Sigmoid colon (tissue), 7 donors: ENCODE results near the gene CACNA1D. TPM values are rescaled to one million over a fixed set of nuclear protein-coding genes. Genes with fewer than 3 reads are reported as not detected.
"Not testable (repeated sequence)": the region's sequence is repeated elsewhere in the genome, so short reads cannot be mapped to it uniquely, and the experiment has no call there.

Experiments
- DNase-seq: peaks from one replicate; pipeline ENCODE4 v3.0.0-alpha.2; 2019
- H3K27ac ChIP-seq, 4 donors: fragments of 200-600 bp; sonication (generic); one replicate each; pipeline ENCODE4 v1.5.1; 2016 to 2019; ENCODE audit warnings: mild to moderate bottlenecking in 1 of 4
- H3K27me3 ChIP-seq, 3 donors: fragments of 200-600 bp; sonication (generic); one replicate each; pipeline ENCODE4 v1.5.1; 2019; ENCODE audit warnings: mild to moderate bottlenecking in 1 of 3
- H3K36me3 ChIP-seq, 4 donors: fragments of 200-600 bp; sonication (generic); one replicate each; pipeline ENCODE4 v1.5.1; 2016 to 2019
- H3K4me1 ChIP-seq, 4 donors: fragments of 200-600 bp; sonication (generic); one replicate each; pipeline ENCODE4 v1.5.1; 2017 to 2019
- H3K4me3 ChIP-seq, 4 donors: fragments of 200-600 bp; sonication (generic); one replicate each; pipeline ENCODE4 v1.5.1; 2017 to 2019; ENCODE audit warnings: mild to moderate bottlenecking in 2 of 4, moderate library complexity in 1 of 4
- H3K9me3 ChIP-seq, 4 donors: fragments of 200-600 bp in 3 of 4; sonication (generic) in 3 of 4; one replicate each; pipeline versions ENCODE4 v1.5.1 to v1.6.1; 2013 to 2019
- CTCF ChIP-seq, 4 experiments: fragments of 450-650 bp in 3 of 4; fragments of 200-600 bp in 1 of 4; IDR thresholded peaks; one replicate each; pipeline ENCODE4 v1.5.1; 2016 to 2019; ENCODE audit warnings: antibody characterized with exemption in 4 of 4, mild to moderate bottlenecking in 3 of 4, moderate library complexity in 2 of 4
- EP300 ChIP-seq, 4 donors: sonication (generic); formaldehyde crosslinking; IDR thresholded peaks; one replicate each; pipeline ENCODE4 v1.6.1; 2017; ENCODE audit warnings: antibody characterized with exemption in 4 of 4
- POLR2A ChIP-seq, 2 donors: fragments of 450-650 bp; IDR thresholded peaks; one replicate each; pipeline ENCODE4 v1.6.1; 2016; ENCODE audit warnings: antibody characterized with exemption in 2 of 2, mild to moderate bottlenecking in 2 of 2, moderate library complexity in 2 of 2
- POLR2AphosphoS5 ChIP-seq, 4 donors: sonication (generic); formaldehyde crosslinking; IDR thresholded peaks; one replicate each; pipeline ENCODE4 v1.6.1; 2017; ENCODE audit warnings: antibody characterized with exemption in 4 of 4
- WGBS, 2 donors: extraction: QIAGEN DNeasy Blood & Tissue Kit; methylation state at CpG; one replicate each; pipeline ENCODE4 v1.1.7; 2013; 5-methylcytosine and 5-hydroxymethylcytosine counted together
- intact Hi-C: fragments of 100-400 bp; cut with DNase I; formaldehyde crosslinking; loops from one replicate; pipeline ENCODE4 v1.15.1; 2023
- polyA plus RNA-seq, 3 donors: library from polyadenylated mRNA; stranded (reverse); fragments of 200-250 nt; gene quantifications; one replicate each; pipeline ENCODE4 v1.2.3, GENCODE V29; 2013
- total RNA-seq, 4 donors: library from RNA; depleted of rRNA; stranded (reverse); fragments of >200 nt; gene quantifications; one replicate each; pipeline ENCODE4 v1.1.0, GENCODE V29; 2016
- donor health status: healthy with polysubstance abuse.
- donor health status: Bipolar disorder and iron deficiency.
- donor health status: healthy.

Gene CACNA1D
- total and polyA plus RNA-seq, 7 donors, result 1.2 to 9.7 (median 4.8) TPM

- 80 to 86% methylated on average over 4 of the region's 4 CpGs for WGBS, 2 donors
- Histone ChIP-seq H3K36me3 (no peaks in the 10 kb centered on the region), H3K27me3 (no peaks in the 10 kb centered on the region), H3K9me3 (no peaks in the 10 kb centered on the region), H3K4me1 (no peaks in the 10 kb centered on the region), H3K27ac (no peak overlapping the region), H3K4me3 (no peak overlapping the region)
- intact Hi-C loops, result no loop called here
- TF ChIP-seq POLR2A (IDR thresholded peaks at IDR 0.05), result no peak
- no peak for TF ChIP-seq POLR2AphosphoS5 (IDR thresholded peaks at IDR 0.05)
- TF ChIP-seq EP300 (IDR thresholded peaks at IDR 0.05), result no peak
- no peak for TF ChIP-seq CTCF (IDR thresholded peaks at IDR 0.05)
- no peak for DNase-seq
Measured at GRCh38 chr3:53571264-53571663, 76.9 kb downstream of the CACNA1D start.

GRCh38 chr3:53572184-53572583 lies 77.8 kb downstream of the CACNA1D start:
- H3K9me3 ChIP-seq, DNase-seq, H3K27me3 ChIP-seq, H3K4me1 ChIP-seq, H3K36me3 ChIP-seq, intact Hi-C loops, H3K4me3 ChIP-seq, H3K27ac ChIP-seq: not testable (repeated sequence)
- 93 to 95% methylated on average over 4 of the region's 4 CpGs for WGBS, 2 donors

DNA sequence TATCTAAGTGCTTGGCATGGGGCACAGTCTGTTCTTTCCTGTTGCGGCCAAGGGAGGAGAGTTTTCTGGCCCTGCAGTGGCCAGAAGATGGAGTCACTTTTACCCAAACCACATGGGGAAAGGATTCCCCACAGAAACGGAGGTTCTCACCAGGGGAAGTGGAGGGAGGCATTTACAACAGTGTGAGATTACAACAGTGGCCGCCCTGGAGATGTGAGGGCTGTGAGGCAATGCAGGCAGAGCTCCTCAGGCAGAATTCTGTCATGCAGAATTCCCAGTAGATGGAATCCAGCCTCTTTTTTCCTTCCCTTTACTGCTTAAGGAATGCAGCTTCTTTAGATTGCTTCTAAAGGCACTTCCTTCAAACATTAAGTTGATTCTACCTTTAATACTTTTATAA lies 83.1 kb downstream of the CACNA1D start:
- no peak for DNase-seq
- H3K27ac ChIP-seq, result peak overlapping the region in 1 of 4 donors; percentile 19
- no peaks in the 10 kb centered on the region for H3K9me3 ChIP-seq
- no peak overlapping the region for H3K4me3 ChIP-seq
- H3K4me1 ChIP-seq, result peaks cover 0 to 13% (median 9%) of the 10 kb centered on the region in 4 donors
- no peaks in the 10 kb centered on the region for H3K36me3 ChIP-seq
- no peaks in the 10 kb centered on the region for H3K27me3 ChIP-seq
- TF ChIP-seq POLR2A (IDR thresholded peaks at IDR 0.05) (no peak), POLR2AphosphoS5 (IDR thresholded peaks at IDR 0.05) (no peak), EP300 (IDR thresholded peaks at IDR 0.05) (no peak), CTCF (IDR thresholded peaks at IDR 0.05) (no peak)
- WGBS, 2 donors, result 66 to 80% methylated on average over 3 of the region's 3 CpGs
- intact Hi-C loops, result no loop called here

DNA sequence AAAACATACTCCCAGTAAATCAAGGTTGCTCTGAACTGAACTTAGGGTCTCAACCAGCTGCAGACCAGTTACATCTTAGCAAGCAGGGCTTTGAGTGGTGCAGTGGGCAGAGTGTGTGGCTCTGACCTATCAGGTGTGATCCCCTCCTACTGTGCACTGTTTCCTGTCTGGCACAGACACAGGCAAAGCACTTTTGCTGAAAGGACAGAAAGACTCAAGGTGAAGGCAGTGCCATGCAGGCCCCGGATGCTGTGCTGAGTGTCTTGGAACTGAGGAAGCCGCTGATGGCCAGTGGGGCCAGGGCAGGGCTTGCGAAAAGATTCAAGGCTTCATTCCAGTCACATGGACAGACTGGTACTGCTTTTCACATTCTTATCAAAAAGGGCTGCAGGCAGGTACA lies 85.2 kb downstream of the CACNA1D start:
- TF ChIP-seq POLR2AphosphoS5 (IDR thresholded peaks at IDR 0.05), result no peak
- no peak for TF ChIP-seq CTCF (IDR thresholded peaks at IDR 0.05)
- no peak for TF ChIP-seq POLR2A (IDR thresholded peaks at IDR 0.05)
- TF ChIP-seq EP300 (IDR thresholded peaks at IDR 0.05), result no peak
- 91 to 97% methylated on average over 3 of the region's 3 CpGs for WGBS, 2 donors
- Histone ChIP-seq H3K27ac (no peak overlapping the region), H3K9me3 (no peaks in the 10 kb centered on the region), H3K36me3 (no peaks in the 10 kb centered on the region), H3K4me1 (peaks cover 0 to 13% (median 9%) of the 10 kb centered on the region in 4 donors), H3K27me3 (no peaks in the 10 kb centered on the region), H3K4me3 (no peak overlapping the region)
- no peak for DNase-seq
- intact Hi-C loops, result no loop called here

- Histone ChIP-seq H3K36me3 (no peaks in the 10 kb centered on the region), H3K4me3 (no peak overlapping the region), H3K27ac (no peak overlapping the region), H3K9me3 (no peaks in the 10 kb centered on the region), H3K4me1 (peaks cover 0 to 13% (median 9%) of the 10 kb centered on the region in 4 donors), H3K27me3 (no peaks in the 10 kb centered on the region)
- intact Hi-C loops, result no loop called here
- DNase-seq, result no peak
- WGBS, 2 donors, result 56 to 87% methylated on average over 3 of the region's 3 CpGs
- TF ChIP-seq EP300 (IDR thresholded peaks at IDR 0.05) (no peak), CTCF (IDR thresholded peaks at IDR 0.05) (no peak), POLR2AphosphoS5 (IDR thresholded peaks at IDR 0.05) (no peak), POLR2A (IDR thresholded peaks at IDR 0.05) (no peak)
Measured at GRCh38 chr3:53581671-53582070, 87.3 kb downstream of the CACNA1D start.
